ENCODE results near the gene DISC1. TPM values are rescaled to one million over a fixed set of nuclear protein-coding genes. Genes with fewer than 3 reads are reported as not detected.

Gene DISC1
- total RNA-seq, 2 donors from 2014 or later: 8.0 to 9.4 TPM

GRCh38 chr1:231983588-231984193, 357.1 kb downstream of the DISC1 start:
- Mint-ChIP-seq H3K27me3 (ENCODE audit: insufficient read depth) (no peaks in the 10 kb centered on the region), H3K4me3 (no peak overlapping the region), H3K9me3 (peaks cover 2% of the 10 kb centered on the region), H3K36me3 (ENCODE audit: low read depth) (no peaks in the 10 kb centered on the region), H3K4me1 (peaks cover 31% of the 10 kb centered on the region), H3K27ac (no peak overlapping the region)
- no peaks in the 10 kb centered on the region for H3K27me3 ChIP-seq (ENCODE audit: control insufficient read depth, insufficient read depth, low read length, poor library complexity, severe bottlenecking)
- DNase-seq: no peak
- no peak overlapping the region for H3K4me3 ChIP-seq (ENCODE audit: low read length)
- WGBS, 2 experiments (ENCODE audit: insufficient coverage in 1 of 2, insufficient read length in 1 of 2): 80 to 92% methylated on average over 2 to 4 of the region's 4 CpGs
- H3K9me3 ChIP-seq (ENCODE audit: control insufficient read depth, low read length): peaks cover under 1% of the 10 kb centered on the region
- H3K9ac ChIP-seq (ENCODE audit: extremely low read depth, low read length, poor library complexity, severe bottlenecking): no peak overlapping the region
- no peaks in the 10 kb centered on the region for H3K36me3 ChIP-seq (ENCODE audit: control insufficient read depth, insufficient read depth, low read length)
- H3K4me1 ChIP-seq (ENCODE audit: control insufficient read depth, insufficient read depth, low read length): peaks cover 15% of the 10 kb centered on the region
- no peak overlapping the region for H3K27ac ChIP-seq (ENCODE audit: low read depth, low read length)
- TF ChIP-seq, protein P1, sequence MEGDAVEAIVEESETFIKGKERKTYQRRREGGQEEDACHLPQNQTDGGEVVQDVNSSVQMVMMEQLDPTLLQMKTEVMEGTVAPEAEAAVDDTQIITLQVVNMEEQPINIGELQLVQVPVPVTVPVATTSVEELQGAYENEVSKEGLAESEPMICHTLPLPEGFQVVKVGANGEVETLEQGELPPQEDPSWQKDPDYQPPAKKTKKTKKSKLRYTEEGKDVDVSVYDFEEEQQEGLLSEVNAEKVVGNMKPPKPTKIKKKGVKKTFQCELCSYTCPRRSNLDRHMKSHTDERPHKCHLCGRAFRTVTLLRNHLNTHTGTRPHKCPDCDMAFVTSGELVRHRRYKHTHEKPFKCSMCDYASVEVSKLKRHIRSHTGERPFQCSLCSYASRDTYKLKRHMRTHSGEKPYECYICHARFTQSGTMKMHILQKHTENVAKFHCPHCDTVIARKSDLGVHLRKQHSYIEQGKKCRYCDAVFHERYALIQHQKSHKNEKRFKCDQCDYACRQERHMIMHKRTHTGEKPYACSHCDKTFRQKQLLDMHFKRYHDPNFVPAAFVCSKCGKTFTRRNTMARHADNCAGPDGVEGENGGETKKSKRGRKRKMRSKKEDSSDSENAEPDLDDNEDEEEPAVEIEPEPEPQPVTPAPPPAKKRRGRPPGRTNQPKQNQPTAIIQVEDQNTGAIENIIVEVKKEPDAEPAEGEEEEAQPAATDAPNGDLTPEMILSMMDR (conservative IDR thresholded peaks at IDR 0.05): peak; percentile 61

DNA sequence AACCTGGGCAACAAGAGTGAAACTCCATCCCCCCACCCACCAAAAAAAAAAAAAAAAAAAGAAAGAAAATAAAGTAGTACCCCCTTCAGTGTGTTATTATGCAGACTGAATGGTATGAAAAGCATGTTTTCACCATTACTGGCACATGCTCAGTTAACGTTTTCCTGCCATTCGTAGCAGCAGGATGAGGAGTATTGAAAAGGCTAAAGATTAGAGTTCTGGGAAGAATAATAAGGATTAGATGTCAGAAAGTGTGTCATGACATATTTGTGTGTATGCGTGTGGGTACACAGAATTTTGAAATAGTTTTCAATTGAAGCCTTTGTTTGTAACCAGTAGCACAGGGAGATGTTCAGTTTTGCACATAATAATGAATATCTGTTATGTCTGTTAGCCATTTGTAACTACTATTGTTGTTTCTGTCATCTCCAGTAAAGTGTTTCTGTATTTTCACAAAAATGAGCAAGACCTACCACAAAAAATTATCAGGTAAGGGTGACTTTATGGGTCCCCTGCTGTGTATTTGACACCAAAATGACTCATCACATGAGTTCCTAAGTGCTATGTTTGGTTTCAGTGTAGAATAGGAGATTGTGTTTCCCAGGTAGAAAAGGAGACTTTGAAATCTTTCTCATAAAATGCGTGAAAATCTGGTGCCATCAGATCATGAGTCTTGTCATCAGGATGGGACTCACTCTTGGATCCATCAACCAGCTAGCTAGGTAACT, 358.9 kb downstream of the DISC1 start:
- Mint-ChIP-seq H3K4me3 (no peak overlapping the region), H3K27me3 (ENCODE audit: insufficient read depth) (no peaks in the 10 kb centered on the region), H3K27ac (no peak overlapping the region), H3K4me1 (peaks cover 33% of the 10 kb centered on the region), H3K36me3 (ENCODE audit: low read depth) (no peaks in the 10 kb centered on the region), H3K9me3 (no peaks in the 10 kb centered on the region)
- H3K4me3 ChIP-seq (ENCODE audit: low read length): no peak overlapping the region
- no peak overlapping the region for H3K27ac ChIP-seq (ENCODE audit: low read depth, low read length)
- no peak for DNase-seq
- H3K9me3 ChIP-seq (ENCODE audit: control insufficient read depth, low read length): no peaks in the 10 kb centered on the region
- no peaks in the 10 kb centered on the region for H3K27me3 ChIP-seq (ENCODE audit: control insufficient read depth, insufficient read depth, low read length, poor library complexity, severe bottlenecking)
- H3K9ac ChIP-seq (ENCODE audit: extremely low read depth, low read length, poor library complexity, severe bottlenecking): no peak overlapping the region
- TF ChIP-seq, protein P1 (conservative IDR thresholded peaks at IDR 0.05): no peak
- 94 to 98% methylated on average over 4 of the region's 4 CpGs for WGBS, 2 experiments (ENCODE audit: insufficient coverage in 1 of 2, insufficient read length in 1 of 2)
- H3K4me1 ChIP-seq (ENCODE audit: control insufficient read depth, insufficient read depth, low read length): peaks cover 25% of the 10 kb centered on the region
- H3K36me3 ChIP-seq (ENCODE audit: control insufficient read depth, insufficient read depth, low read length): no peaks in the 10 kb centered on the region

- TF ChIP-seq, protein P1 (conservative IDR thresholded peaks at IDR 0.05): no peak
- H3K27me3 Mint-ChIP-seq (ENCODE audit: insufficient read depth): no peaks in the 10 kb centered on the region
Observed at GRCh38 chr1:231986631-231987336, 360.2 kb downstream of the DISC1 start.

More at GRCh38 chr1:231986631-231987336, 360.2 kb downstream of the DISC1 start:
- no peaks in the 10 kb centered on the region for H3K36me3 Mint-ChIP-seq (ENCODE audit: low read depth)
- Histone ChIP-seq H3K4me1 (ENCODE audit: control insufficient read depth, insufficient read depth, low read length) (peaks cover 25% of the 10 kb centered on the region), H3K9ac (ENCODE audit: extremely low read depth, low read length, poor library complexity, severe bottlenecking) (no peak overlapping the region), H3K9me3 (ENCODE audit: control insufficient read depth, low read length) (no peaks in the 10 kb centered on the region), H3K4me3 (ENCODE audit: low read length) (no peak overlapping the region), H3K27ac (ENCODE audit: low read depth, low read length) (peak overlapping the region; percentile 60), H3K36me3 (ENCODE audit: control insufficient read depth, insufficient read depth, low read length) (no peaks in the 10 kb centered on the region), H3K27me3 (ENCODE audit: control insufficient read depth, insufficient read depth, low read length, poor library complexity, severe bottlenecking) (no peaks in the 10 kb centered on the region)
- H3K4me3 Mint-ChIP-seq: no peak overlapping the region
- peak; percentile 45 for DNase-seq
- H3K27ac Mint-ChIP-seq: no peak overlapping the region
- WGBS, 2 experiments (ENCODE audit: insufficient coverage in 1 of 2, insufficient read length in 1 of 2): 90% methylated on average over 7 to 8 of the region's 8 CpGs
- H3K4me1 Mint-ChIP-seq: peaks cover 42% of the 10 kb centered on the region
- no peaks in the 10 kb centered on the region for H3K9me3 Mint-ChIP-seq
